ENCODE results near the gene RAPGEF6.

RAPGEF6 gene

GRCh38 chr5:131419877-131420276 is 215.2 kb downstream of the RAPGEF6 start:
- H3K9ac ChIP-seq (ENCODE audit: low read length) = no peak overlapping the region
- H3K27me3 ChIP-seq (ENCODE audit: low read depth, low read length) = no peaks in the 10 kb centered on the region
- no peak for TF ChIP-seq EZH2phosphoT487 (IDR thresholded peaks at IDR 0.05; ENCODE audit: low read depth)
- no peak for TF ChIP-seq CTCF (IDR thresholded peaks at IDR 0.05; ENCODE audit: low read depth, low read length)
- no peak overlapping the region for H3K27ac ChIP-seq (ENCODE audit: low read length)
- H3K4me2 ChIP-seq (ENCODE audit: low read length) = no peak overlapping the region
- H3K9me3 ChIP-seq (ENCODE audit: insufficient read depth, low read length) = no peaks in the 10 kb centered on the region
- H4K20me1 ChIP-seq (ENCODE audit: insufficient read depth, low read length) = no peaks in the 10 kb centered on the region
- H3K4me3 ChIP-seq (ENCODE audit: low read length) = no peak overlapping the region
- no peak overlapping the region for H2AFZ ChIP-seq (ENCODE audit: low read depth, low read length)
- peaks cover 17% of the 10 kb centered on the region for H3K4me1 ChIP-seq (ENCODE audit: low read length)
- no peaks in the 10 kb centered on the region; the same call in 1 of the 2 replicates for H3K79me2 ChIP-seq (ENCODE audit: low read length)
- peaks cover 5% of the 10 kb centered on the region for H3K36me3 ChIP-seq (replicated peaks; ENCODE audit: low read depth, low read length)

DNA sequence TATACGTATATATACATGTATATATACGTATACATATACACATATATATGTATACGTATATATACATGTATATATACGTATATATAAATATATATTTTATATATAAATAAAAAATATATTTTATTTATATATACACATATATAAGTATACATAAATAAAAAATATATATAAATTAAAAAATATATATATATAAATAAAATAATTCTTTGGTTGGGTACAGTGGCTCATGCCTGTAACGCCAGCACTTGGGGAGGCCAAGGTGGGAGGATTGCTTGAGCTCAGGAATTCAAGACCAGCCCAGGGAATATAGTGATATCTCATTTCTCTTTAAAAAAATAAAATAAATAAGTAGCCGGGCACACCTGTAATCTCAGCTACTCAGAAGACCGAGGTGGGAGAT is 216.2 kb downstream of the RAPGEF6 start:
- Histone ChIP-seq H3K4me3 (ENCODE audit: low read length) (no peak overlapping the region), H2AFZ (ENCODE audit: low read depth, low read length) (no peak overlapping the region), H3K79me2 (ENCODE audit: low read length) (peaks cover 3% of the 10 kb centered on the region), H3K4me1 (ENCODE audit: low read length) (peaks cover 26% of the 10 kb centered on the region), H3K9me3 (ENCODE audit: insufficient read depth, low read length) (no peaks in the 10 kb centered on the region), H4K20me1 (ENCODE audit: insufficient read depth, low read length) (no peaks in the 10 kb centered on the region), H3K9ac (ENCODE audit: low read length) (no peak overlapping the region), H3K27ac (ENCODE audit: low read length) (no peak overlapping the region), H3K36me3 (replicated peaks; ENCODE audit: low read depth, low read length) (peaks cover 10% of the 10 kb centered on the region), H3K4me2 (ENCODE audit: low read length) (no peak overlapping the region), H3K27me3 (ENCODE audit: low read depth, low read length) (no peaks in the 10 kb centered on the region)
- no peak for TF ChIP-seq EZH2phosphoT487 (IDR thresholded peaks at IDR 0.05; ENCODE audit: low read depth)
- no peak for TF ChIP-seq CTCF (IDR thresholded peaks at IDR 0.05; ENCODE audit: low read depth, low read length)

- peak overlapping the region; percentile 34 for H3K4me3 ChIP-seq (ENCODE audit: low read length)
- no peak overlapping the region for H2AFZ ChIP-seq (ENCODE audit: low read depth, low read length)
- H3K9ac ChIP-seq (ENCODE audit: low read length) = no peak overlapping the region; the same call in 1 of the 2 replicates
- peak overlapping the region; percentile 60 for H3K4me2 ChIP-seq (ENCODE audit: low read length)
- peaks cover 32% of the 10 kb centered on the region for H3K4me1 ChIP-seq (ENCODE audit: low read length)
- no peaks in the 10 kb centered on the region for H4K20me1 ChIP-seq (ENCODE audit: insufficient read depth, low read length)
- no peaks in the 10 kb centered on the region for H3K9me3 ChIP-seq (ENCODE audit: insufficient read depth, low read length)
- peaks cover 10% of the 10 kb centered on the region for H3K36me3 ChIP-seq (replicated peaks; ENCODE audit: low read depth, low read length)
- no peaks in the 10 kb centered on the region for H3K27me3 ChIP-seq (ENCODE audit: low read depth, low read length)
- TF ChIP-seq EZH2phosphoT487 (IDR thresholded peaks at IDR 0.05; ENCODE audit: low read depth) = no peak
- TF ChIP-seq CTCF (IDR thresholded peaks at IDR 0.05; ENCODE audit: low read depth, low read length) = peak; percentile 72
- peaks cover 8% of the 10 kb centered on the region for H3K79me2 ChIP-seq (ENCODE audit: low read length)
- H3K27ac ChIP-seq (ENCODE audit: low read length) = peak overlapping the region; percentile 49
These were observed 217.7 kb downstream of the RAPGEF6 start for GRCh38 chr5:131417240-131417869.

GRCh38 chr5:131416729-131417128 is 218.3 kb downstream of the RAPGEF6 start:
- H3K36me3 ChIP-seq (replicated peaks; ENCODE audit: low read depth, low read length) = peaks cover 10% of the 10 kb centered on the region
- peaks cover 8% of the 10 kb centered on the region for H3K79me2 ChIP-seq (ENCODE audit: low read length)
- peak overlapping the region; percentile 34 for H3K4me3 ChIP-seq (ENCODE audit: low read length)
- H3K9me3 ChIP-seq (ENCODE audit: insufficient read depth, low read length) = no peaks in the 10 kb centered on the region
- H3K27ac ChIP-seq (ENCODE audit: low read length) = peak overlapping the region; percentile 49
- no peak overlapping the region; the same call in 1 of the 2 replicates for H3K9ac ChIP-seq (ENCODE audit: low read length)
- peaks cover 32% of the 10 kb centered on the region for H3K4me1 ChIP-seq (ENCODE audit: low read length)
- no peaks in the 10 kb centered on the region for H3K27me3 ChIP-seq (ENCODE audit: low read depth, low read length)
- no peak for TF ChIP-seq EZH2phosphoT487 (IDR thresholded peaks at IDR 0.05; ENCODE audit: low read depth)
- TF ChIP-seq CTCF (IDR thresholded peaks at IDR 0.05; ENCODE audit: low read depth, low read length) = no peak
- no peaks in the 10 kb centered on the region for H4K20me1 ChIP-seq (ENCODE audit: insufficient read depth, low read length)
- no peak overlapping the region for H2AFZ ChIP-seq (ENCODE audit: low read depth, low read length)
- peak overlapping the region; percentile 60 for H3K4me2 ChIP-seq (ENCODE audit: low read length)
